Activated CD8-positive, alpha-beta T cell treated with anti-CD3 and anti-CD28 coated beads, Interleukin-2, amount 10 ng/mL, durations not matched to agents 7 days and 5 days (primary cell): Measurements from ENCODE around the gene MASP2. TPM values are rescaled to one million over a fixed set of nuclear protein-coding genes. Genes with fewer than 3 reads are reported as not detected.

Experiments
- ATAC-seq: fragments of 150-1000 bp; cut with Tn5 transposase; one replicate; pipeline ENCODE4 v1.10.0; 2021; ENCODE audit warnings: moderate library complexity
- CTCF ChIA-PET: fragments of 350-600 bp; sonication (Branson Sonifier 250); formaldehyde crosslinking; loops from one replicate; lab custom pipeline; 2021; ENCODE audit warnings: antibody characterized with exemption; lab: Charles Lee
- POLR2A ChIA-PET: fragments of 350-600 bp; sonication (Branson Sonifier 250); formaldehyde crosslinking; loops from one replicate; lab custom pipeline; 2021; ENCODE audit warnings: antibody characterized with exemption; lab: Charles Lee
- DNase-seq: peaks from one replicate; pipeline ENCODE4 v3.0.0-alpha.2; 2020
- H3K27ac Mint-ChIP-seq: one replicate; pipeline ENCODE4 v1.8.0; 2021; ENCODE audit warnings: mild to moderate bottlenecking, mixed read lengths
- H3K27me3 Mint-ChIP-seq: one replicate; pipeline ENCODE4 v1.8.0; 2021; ENCODE audit warnings: low read depth, mixed read lengths
- H3K36me3 Mint-ChIP-seq: one replicate; pipeline ENCODE4 v1.8.0; 2021; ENCODE audit warnings: low read depth, mixed read lengths
- H3K4me1 Mint-ChIP-seq: one replicate; pipeline ENCODE4 v1.8.0; 2021; ENCODE audit warnings: low read depth, mixed read lengths
- H3K4me3 Mint-ChIP-seq: one replicate; pipeline ENCODE4 v1.8.0; 2021; ENCODE audit warnings: mild to moderate bottlenecking, mixed read lengths
- H3K9me3 Mint-ChIP-seq: one replicate; pipeline ENCODE4 v1.8.0; 2022; ENCODE audit warnings: mixed read lengths; ENCODE audit not compliant: insufficient read depth
- total RNA-seq, 2 experiments: library from RNA; stranded (reverse); gene quantifications; one replicate each; pipeline ENCODE4 v1.2.3, GENCODE V29; 2021

Gene MASP2
- total RNA-seq, 2 experiments from 2014 or later, result 0.21 TPM; not detected in 1

DNA sequence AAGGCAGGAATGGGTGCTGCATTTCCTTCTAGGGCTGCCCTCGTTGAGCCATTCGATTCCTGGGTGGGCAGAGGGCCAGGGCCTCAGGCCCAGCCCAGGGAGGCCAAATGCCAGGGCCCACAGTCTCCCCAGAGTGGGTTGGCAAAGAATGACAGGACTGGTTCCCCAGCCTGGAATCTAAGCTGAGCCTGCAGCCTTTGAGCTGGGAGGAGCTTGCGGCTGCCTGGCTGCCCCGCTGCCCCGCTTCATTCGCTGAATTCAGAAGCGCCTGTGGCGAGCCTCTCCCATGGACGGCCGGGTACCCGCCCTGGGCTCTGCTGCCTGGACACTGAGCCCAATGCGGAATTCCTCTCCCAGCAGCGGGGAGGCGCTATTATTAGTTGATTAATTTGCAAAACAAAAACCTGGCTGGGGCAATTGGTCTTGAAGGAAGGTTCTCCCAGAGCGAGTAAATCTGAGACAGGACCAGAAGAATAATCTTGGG is 66.9 kb downstream of the MASP2 start:
- H3K27me3 Mint-ChIP-seq, result peaks cover 19% of the 10 kb centered on the region
- no peaks in the 10 kb centered on the region for H3K9me3 Mint-ChIP-seq
- DNase-seq (no peak), ATAC-seq (no peak)
- ChIA-PET POLR2A (no interaction called here), CTCF (interaction anchor here (2.4 kb wide), 1 partner anchor 58 kb away, joined by 6 read pairs; no protein-coding TSS in a partner anchor)
- no peaks in the 10 kb centered on the region for H3K36me3 Mint-ChIP-seq
- no peak overlapping the region for H3K27ac Mint-ChIP-seq
- no peaks in the 10 kb centered on the region for H3K4me1 Mint-ChIP-seq
- H3K4me3 Mint-ChIP-seq, result no peak overlapping the region

DNA sequence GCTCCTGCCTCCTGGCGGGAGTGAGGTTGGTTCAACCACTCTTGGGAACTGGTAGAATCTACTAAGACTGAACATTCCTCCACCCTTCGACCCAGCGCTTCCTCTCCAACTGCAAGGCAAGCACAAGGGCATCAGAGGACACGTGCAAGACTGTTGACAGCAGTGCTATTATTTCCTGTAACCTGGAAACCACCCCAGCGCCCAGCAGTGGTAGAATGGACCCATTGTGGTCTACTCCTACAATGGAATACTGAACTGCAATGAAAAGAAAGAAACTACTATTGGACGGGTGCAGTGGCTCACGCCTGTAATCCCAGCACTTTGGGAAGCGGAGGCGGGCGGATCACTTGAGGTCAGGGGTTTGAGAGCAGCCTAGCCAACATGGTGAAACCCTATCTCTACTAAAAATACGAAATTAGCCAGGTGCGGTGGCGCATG is 67.5 kb downstream of the MASP2 start:
- Mint-ChIP-seq H3K4me1 (no peaks in the 10 kb centered on the region), H3K4me3 (no peak overlapping the region), H3K9me3 (no peaks in the 10 kb centered on the region), H3K36me3 (no peaks in the 10 kb centered on the region), H3K27ac (no peak overlapping the region), H3K27me3 (peaks cover 19% of the 10 kb centered on the region)
- ChIA-PET CTCF (interaction anchor here (2.4 kb wide), 1 partner anchor 58 kb away, joined by 6 read pairs; no protein-coding TSS in a partner anchor), POLR2A (interaction anchor here (1.0 kb wide), 1 partner anchor 15 kb away, joined by 3 read pairs; no protein-coding TSS in a partner anchor)
- DNase-seq, result no peak
- no peak for ATAC-seq

DNA sequence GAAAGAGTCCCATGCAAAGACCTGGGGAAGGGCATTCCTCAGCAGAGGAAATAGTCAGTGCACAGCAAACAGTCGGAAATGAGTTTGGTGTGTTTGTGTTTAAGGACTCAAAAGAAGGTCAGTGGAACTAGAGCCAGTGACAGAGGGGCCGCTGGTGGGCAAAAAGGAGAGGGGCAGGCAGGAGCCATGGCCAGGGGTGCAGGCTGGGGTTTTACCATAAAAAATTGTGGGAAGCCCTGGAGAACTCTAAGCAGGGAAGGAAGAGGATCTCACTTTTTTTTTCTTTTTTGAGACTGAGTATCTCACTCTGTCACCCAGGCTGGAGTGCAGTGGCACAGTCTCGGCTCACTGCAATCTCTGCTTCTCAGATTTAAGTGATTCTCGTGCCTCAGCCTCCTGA is 68.3 kb downstream of the MASP2 start:
- no peaks in the 10 kb centered on the region for H3K36me3 Mint-ChIP-seq
- DNase-seq (no peak), ATAC-seq (no peak)
- ChIA-PET CTCF (no interaction called here), POLR2A (interaction anchor here (1.0 kb wide), 1 partner anchor 14 kb away, joined by 3 read pairs; no protein-coding TSS in a partner anchor)
- H3K4me1 Mint-ChIP-seq, result no peaks in the 10 kb centered on the region
- no peaks in the 10 kb centered on the region for H3K9me3 Mint-ChIP-seq
- peaks cover 19% of the 10 kb centered on the region for H3K27me3 Mint-ChIP-seq
- no peak overlapping the region for H3K4me3 Mint-ChIP-seq
- H3K27ac Mint-ChIP-seq, result no peak overlapping the region

Other genes starting within 250 kb of the MASP2 start
- gene TARDBP, start 34.6 kb downstream of the MASP2 start, total RNA-seq, result 100 to 1,000 TPM; 175 to 178 TPM
- 100 to 1,000 TPM; 146 to 154 TPM for gene SRM, start 12.8 kb upstream of the MASP2 start, total RNA-seq
- gene EXOSC10, start 52.6 kb upstream of the MASP2 start, total RNA-seq, result 10 to 100 TPM; 86.1 to 89.8 TPM
- not detected for gene ANGPTL7, start 142.1 kb upstream of the MASP2 start, total RNA-seq
- gene MTOR, start 215.3 kb upstream of the MASP2 start, total RNA-seq, result 10 to 100 TPM; 55.9 to 57.5 TPM
- gene UBIAD1, start 226.0 kb upstream of the MASP2 start, total RNA-seq, result 10 to 100 TPM; 30.8 to 33.7 TPM